AG20443 (cell line): ENCODE measurements around the gene SFSWAP.
"Not testable (repeated sequence)": the region's sequence is repeated elsewhere in the genome, so short reads cannot be mapped to it uniquely, and the experiment has no call there.

Source experiments
- DNase-seq: peaks from one replicate; pipeline ENCODE4 v3.0.0; 2012; ENCODE audit warnings: low spot score, mixed read lengths

The SFSWAP gene

GRCh38 chr12:131736446-131737149 lies 25.7 kb downstream of the SFSWAP start:
- DNase-seq, result no peak

- DNase-seq, result no peak
These were observed 26.4 kb downstream of the SFSWAP start for GRCh38 chr12:131737150-131737827.

DNA sequence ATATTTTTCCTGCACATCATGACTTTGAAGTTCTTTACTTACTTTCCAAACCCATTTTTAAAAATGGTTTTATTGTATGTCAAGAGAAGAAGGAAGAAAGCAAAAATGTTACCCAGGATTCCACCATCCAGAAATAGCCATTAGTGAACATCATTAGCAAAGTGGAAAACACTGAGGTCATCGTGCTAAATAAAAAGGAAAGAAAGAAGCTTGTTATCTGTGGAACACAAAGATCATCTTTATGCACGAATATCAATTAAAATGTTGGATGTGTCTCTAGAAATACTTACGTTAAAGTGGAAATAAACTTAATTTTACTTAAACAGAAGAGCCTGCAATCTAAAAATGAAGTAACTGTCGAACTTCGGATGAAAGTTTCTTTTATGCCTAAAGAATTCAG lies 27.3 kb downstream of the SFSWAP start:
- DNase-seq, result no peak

DNA sequence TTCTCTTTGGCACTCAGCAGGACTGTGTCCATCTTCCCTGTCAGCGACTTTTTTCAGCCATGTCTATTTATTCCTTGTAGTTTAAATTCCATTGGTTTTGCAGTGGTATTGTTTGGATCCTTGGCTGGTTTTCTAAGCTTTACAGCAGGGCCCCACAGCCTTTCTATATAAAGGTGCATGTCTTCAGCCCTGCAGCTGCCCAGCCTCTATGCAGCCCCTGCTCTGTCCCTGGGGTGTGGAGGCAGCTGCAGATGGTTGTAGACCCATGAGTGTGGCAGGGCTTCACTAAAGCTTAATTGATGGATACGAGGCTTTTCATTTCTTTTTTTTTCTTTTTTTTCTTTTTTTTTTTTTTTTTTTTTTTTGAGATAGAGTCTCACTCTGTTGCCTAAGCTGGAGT lies 29.7 kb downstream of the SFSWAP start:
- DNase-seq, result no peak

DNA sequence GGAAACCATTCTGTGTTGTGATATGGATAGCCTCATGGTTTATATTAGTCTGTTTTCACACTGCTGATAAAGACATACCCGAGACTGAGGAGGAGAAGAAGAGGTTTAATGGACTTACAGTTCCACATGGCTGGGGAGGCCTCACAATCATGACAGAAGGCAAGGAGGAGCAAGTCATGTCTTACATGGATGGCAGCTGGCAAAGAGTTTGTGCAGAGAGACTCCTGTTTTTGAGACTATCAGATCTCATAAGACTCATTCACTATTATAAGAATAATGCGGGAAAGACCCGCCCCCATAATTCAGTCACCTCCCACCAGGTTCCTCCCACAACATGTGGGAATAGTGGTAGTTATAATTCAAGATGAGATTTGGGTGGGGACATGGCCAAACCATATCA lies 31.9 kb downstream of the SFSWAP start:
- DNase-seq, result not testable (repeated sequence)

DNA sequence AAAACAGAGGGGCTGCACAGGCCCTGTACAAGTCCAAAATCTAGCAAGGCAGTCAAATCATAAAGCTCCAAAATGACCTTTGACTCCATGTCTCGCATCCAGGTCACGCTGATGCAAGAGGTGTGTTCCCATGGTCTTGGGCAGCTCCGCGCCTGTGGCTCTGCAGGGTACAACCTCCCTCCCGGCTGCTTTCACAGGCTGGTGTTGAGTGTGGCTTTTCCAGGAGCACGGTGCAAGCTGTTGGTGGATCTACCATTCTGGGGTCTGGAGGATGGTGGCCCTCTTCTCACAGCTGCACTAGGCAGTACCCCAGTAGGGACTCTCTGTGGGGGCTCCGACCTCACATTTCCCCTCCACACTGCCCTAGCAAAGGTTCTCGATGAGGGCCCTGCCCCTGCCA lies 32.5 kb downstream of the SFSWAP start:
- DNase-seq, result not testable (repeated sequence)

DNA sequence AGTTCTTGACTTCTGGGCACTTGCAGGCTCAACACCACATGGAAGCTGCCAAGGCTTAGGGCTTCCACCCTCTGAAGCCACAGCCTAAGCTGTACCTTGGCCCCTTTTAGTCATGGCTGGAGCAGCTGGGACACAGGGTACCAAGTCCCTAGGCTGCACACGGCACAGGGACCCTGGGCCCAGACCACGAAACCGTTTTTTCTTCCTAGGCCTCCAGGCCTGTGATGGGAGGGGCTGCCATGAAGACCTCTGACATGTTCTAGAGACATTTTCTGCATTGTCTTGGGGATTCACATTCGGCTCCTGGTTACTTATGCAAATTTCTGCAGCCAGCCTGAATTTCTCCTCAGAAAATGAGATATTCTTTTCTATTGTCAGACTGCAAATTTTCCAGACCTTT lies 33.0 kb downstream of the SFSWAP start:
- not testable (repeated sequence) for DNase-seq

DNA sequence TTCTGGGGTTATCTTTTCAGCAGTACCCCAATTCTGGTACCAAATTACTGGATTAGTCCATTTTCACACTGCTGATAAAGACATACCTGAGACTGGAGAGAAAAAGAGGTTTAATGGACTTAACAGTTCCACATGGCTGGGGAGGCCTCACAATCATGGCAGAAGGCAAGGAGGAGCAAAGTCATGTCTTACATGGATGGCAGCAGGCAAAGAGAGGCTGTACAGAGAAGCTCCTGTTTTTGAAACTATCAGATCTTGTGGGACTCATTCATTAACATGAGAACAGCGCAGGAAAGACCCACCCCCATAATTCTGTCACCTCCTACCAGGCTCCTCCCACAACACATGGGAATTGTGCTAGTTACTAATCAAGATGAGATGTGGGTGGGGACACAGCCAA lies 33.8 kb downstream of the SFSWAP start:
- not testable (repeated sequence) for DNase-seq

- DNase-seq, result no peak
These were observed 34.8 kb downstream of the SFSWAP start for GRCh38 chr12:131745706-131746105.

DNA sequence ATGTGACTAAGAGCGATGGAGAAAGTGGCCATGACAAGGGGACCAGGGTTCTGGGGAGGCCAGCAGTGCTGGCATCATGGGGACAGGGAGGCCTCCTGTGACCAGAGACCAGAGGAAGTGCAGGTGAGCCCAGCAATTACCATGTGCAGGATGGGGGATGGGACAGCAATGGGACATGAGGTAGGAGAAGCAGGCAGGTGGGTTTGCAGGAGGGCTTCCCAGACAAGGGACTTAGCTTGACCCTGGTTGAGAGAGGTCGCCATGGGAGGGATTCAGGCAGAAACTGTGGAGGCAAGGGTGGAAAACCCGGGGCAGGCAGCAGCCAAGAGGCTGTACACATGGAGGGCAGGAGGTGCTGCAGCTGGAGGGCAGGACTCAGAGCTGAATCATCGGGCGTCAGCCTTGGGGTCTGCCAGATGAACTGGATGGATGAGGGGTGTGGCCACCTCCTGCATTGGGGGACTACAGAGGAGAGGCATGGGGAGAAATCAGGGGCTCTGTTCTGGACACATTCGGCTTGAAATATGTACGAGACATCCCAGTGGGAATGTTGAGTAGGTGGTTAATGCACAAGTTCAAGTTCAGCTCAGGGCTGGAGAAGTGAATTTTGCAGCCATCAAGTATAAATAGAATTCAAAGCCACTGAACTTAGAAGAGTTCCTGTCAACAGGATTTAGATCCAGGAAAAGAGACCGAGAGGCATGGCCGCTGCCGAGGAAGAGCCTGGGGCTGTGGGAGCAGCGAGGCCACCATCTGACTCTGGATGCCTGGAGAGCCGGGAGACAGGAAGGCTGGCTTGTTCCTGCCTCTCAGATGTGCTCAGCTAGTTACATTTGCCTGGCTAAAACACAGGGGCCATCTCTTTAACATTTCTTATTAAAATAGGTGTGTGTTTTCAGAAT lies 36.6 kb downstream of the SFSWAP start:
- DNase-seq, result peak; percentile 33

DNA sequence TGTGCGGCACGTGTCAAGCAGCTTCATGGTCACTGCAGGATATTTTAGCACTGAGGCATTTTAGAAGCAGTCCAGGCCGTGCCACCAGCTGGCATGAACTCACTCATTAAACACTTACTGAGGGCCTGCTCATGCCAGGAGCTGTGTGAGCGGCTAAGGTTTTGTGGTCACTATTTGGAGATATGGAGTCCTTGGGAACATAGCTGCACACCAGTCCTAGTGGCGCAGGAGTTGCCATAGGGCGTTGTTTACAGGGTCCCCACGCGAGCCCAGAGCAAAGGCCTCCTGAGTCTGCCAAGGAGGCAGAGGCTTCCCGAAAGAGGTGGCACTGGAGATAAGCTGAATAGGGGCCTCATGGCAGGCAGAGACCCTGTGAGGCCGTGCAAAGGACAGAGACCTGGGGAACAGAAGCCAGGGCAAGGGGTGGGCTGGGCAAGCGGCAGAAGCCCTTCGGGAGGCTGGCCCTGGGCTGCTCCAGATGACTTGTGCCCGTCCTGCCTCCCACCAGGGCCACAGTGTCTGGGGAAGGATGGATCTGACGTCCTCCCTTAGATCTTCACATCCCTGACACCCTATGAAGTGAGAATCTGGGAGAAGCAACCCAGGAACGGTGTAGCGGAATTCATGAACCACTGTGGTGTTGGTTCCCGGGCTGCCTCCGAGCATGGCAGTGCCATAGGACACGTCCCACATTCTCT lies 38.9 kb downstream of the SFSWAP start:
- no peak for DNase-seq

- DNase-seq, result no peak
These were observed 40.4 kb downstream of the SFSWAP start for GRCh38 chr12:131751335-131751734.

DNA sequence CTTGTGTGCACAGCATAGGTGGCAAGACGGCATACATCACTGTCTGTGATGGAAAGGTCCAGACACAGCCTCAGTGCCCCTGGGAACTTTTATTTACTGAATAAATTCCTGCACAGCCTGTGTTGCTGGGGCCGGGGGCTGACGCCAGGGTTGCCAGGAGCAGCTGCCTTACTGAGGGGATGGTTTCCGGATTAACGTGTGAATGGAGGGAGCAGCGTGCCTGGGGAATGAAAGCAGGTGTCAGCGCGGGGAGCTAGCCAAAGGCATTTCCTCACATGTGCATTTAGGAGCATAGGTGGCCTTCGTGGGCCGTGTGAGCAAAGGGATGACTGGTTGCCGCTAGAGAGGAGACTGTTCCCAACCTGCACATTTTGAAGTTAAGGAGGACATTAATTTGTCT lies 41.6 kb downstream of the SFSWAP start:
- no peak for DNase-seq

DNA sequence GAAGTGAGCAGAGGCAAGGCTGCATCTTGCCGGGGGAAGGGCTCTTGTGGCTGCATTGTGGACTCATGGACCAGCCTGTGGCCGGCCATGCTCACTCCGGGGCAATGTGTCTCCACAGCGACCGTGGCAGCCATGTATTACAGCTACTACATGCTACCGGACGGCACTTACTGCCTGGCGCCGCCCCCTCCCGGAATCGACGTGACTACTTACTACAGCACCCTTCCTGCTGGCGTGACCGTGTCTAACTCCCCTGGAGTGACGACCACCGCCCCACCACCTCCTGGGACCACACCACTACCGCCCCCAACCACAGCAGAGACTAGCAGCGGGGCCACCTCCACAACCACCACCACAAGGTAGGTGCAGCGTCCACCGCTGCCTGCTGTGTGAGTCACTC lies 42.1 kb downstream of the SFSWAP start:
- DNase-seq, result no peak

- DNase-seq, result no peak
These were observed 42.9 kb downstream of the SFSWAP start for GRCh38 chr12:131753757-131754156.

DNA sequence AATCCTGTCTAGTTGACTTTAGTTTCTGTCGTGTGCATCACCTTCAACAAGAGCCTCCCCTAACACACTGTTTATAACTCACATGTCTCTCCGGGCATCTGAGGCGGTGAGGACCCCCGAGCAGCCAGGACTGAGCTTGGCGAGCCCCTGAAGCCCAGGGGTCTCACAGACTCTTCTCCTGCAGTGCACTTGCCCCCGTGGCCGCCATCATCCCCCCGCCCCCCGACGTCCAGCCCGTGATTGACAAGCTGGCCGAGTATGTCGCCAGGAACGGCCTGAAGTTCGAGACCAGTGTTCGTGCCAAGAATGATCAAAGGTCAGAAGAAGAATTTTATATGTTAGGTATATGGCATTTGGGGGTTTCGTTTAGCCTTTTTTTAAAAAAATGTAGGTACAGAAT lies 43.3 kb downstream of the SFSWAP start:
- DNase-seq, result no peak

GRCh38 chr12:131755305-131756113 lies 44.6 kb downstream of the SFSWAP start:
- DNase-seq, result no peak

GRCh38 chr12:131756441-131756840 lies 45.6 kb downstream of the SFSWAP start:
- DNase-seq, result no peak

GRCh38 chr12:131757111-131757510 lies 46.2 kb downstream of the SFSWAP start:
- no peak for DNase-seq

DNA sequence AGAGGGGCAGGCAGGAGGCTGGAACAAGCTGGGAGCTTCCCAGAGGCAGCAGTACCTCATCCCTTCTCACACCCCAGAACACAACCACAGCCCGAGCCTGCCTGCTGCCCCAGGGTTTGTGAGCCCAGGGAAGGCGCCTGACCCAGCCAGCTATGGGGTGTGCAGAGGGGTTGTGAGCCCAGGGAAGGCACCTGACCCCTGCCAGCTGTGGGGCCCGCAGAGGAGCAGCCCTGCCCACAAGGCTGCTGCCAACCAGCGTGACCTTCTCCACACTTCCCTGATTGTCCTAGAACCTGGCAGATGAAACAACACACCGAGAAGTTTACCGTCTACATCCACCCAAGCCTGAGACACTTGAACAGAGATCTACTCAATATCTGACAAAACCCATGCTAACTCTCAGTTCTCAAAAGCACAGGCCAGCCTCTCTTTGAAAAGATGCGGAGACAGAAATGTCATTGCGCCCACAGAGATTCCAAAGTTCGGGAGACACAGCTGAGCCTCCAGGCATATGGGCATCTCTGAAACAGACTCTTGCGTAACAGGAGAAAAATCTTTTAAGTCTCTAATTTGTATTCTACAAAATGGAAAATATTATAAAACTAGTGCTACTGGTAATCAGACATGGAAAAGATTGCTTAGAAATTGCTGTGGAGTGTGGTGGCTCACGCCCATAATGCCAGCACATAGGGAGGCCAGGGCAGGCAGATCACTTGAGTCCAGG lies 47.3 kb downstream of the SFSWAP start:
- no peak for DNase-seq

DNA sequence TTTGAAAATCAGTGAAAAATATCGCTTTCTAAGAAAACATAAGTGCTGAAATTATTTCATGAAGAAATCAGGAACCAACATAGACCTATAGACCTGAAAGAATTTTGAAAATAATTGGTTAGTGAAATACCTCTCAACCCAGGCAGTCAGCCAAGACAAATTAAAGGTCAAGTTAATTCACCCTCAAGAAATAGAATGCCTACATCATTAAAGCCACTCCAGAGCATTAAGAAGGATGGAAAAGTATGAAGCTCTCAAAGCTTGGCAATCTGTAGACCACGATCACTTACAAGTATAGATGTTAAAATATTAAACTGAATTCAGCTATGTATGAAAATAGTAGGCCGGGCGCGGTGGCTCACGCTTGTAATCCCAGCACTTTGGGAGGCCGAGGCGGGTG lies 48.3 kb downstream of the SFSWAP start:
- DNase-seq, result no peak
